Left ventricle myocardium inferior (tissue), 1 donor: ENCODE results near the gene SDHB. TPM values are rescaled to one million over a fixed set of nuclear protein-coding genes. Genes with fewer than 3 reads are reported as not detected.

Experiments used
- DNase-seq: peaks from one replicate; pipeline ENCODE4 v3.0.0-alpha.2; 2020
- H3K27ac ChIP-seq: fragments of 200-600 bp; replicated peaks from 2 replicates; pipeline ENCODE4 v1.8.0; 2021
- H3K27me3 ChIP-seq: fragments of 200-600 bp; 2 replicates; pipeline ENCODE4 v1.8.0; 2021; ENCODE audit warnings: low read depth
- H3K36me3 ChIP-seq: fragments of 200-600 bp; 2 replicates; pipeline ENCODE4 v1.8.0; 2021
- H3K4me1 ChIP-seq: fragments of 200-600 bp; 2 replicates; pipeline ENCODE4 v1.8.0; 2021
- H3K4me3 ChIP-seq: fragments of 200-600 bp; 2 replicates; pipeline ENCODE4 v1.8.0; 2021; ENCODE audit warnings: mild to moderate bottlenecking, moderate library complexity
- H3K9me3 ChIP-seq: fragments of 200-600 bp; replicated peaks from 2 replicates; pipeline ENCODE4 v1.8.0; 2021
- CTCF ChIP-seq: fragments of 200-600 bp; IDR thresholded peaks from 2 replicates; pipeline ENCODE4 v1.8.0; 2021; ENCODE audit warnings: antibody characterized with exemption, mild to moderate bottlenecking, borderline replicate concordance
- intact Hi-C: fragments of 100-400 bp; cut with micrococcal nuclease; formaldehyde crosslinking; loops from one replicate; pipeline ENCODE4 v1.11.0; 2022
- total RNA-seq: library from RNA; stranded (reverse); fragmentation: NEBNext Ultra II Directional; extraction: Animal tissue kit (Norgen Biotek cat#: 25700); gene quantifications from one replicate; pipeline ENCODE4 v1.2.1, GENCODE V29; 2021
- donor health status: DM: no; HTN: yes; CAD: no; lungs with severe emphysema.

The SDHB gene
- total RNA-seq, 1 donor from 2014 or later: 393 TPM

- no peaks in the 10 kb centered on the region for H3K27me3 ChIP-seq
- intact Hi-C loops: no loop called here
- no peaks in the 10 kb centered on the region for H3K9me3 ChIP-seq
- DNase-seq: no peak
- peaks cover 32% of the 10 kb centered on the region for H3K4me1 ChIP-seq
- H3K36me3 ChIP-seq: peaks cover 12% of the 10 kb centered on the region
- peak overlapping the region; percentile 95 for H3K4me3 ChIP-seq
- no peak for TF ChIP-seq CTCF
- no peak overlapping the region for H3K27ac ChIP-seq
These were observed 44.1 kb downstream of the SDHB start for GRCh38 chr1:17009706-17010105.

- peaks cover 32% of the 10 kb centered on the region for H3K4me1 ChIP-seq
- no peaks in the 10 kb centered on the region for H3K9me3 ChIP-seq
- no peak overlapping the region for H3K27ac ChIP-seq
- intact Hi-C loops: no loop called here
- DNase-seq: no peak
- no peak overlapping the region for H3K4me3 ChIP-seq
- TF ChIP-seq CTCF: no peak
- peaks cover 24% of the 10 kb centered on the region for H3K36me3 ChIP-seq
- H3K27me3 ChIP-seq: no peaks in the 10 kb centered on the region
These were observed 45.5 kb downstream of the SDHB start for GRCh38 chr1:17008208-17008855.

- peaks cover 28% of the 10 kb centered on the region for H3K4me1 ChIP-seq
- intact Hi-C loops: no loop called here
- DNase-seq: no peak
- no peak for TF ChIP-seq CTCF
- H3K4me3 ChIP-seq: no peak overlapping the region
- peaks cover 36% of the 10 kb centered on the region for H3K36me3 ChIP-seq
- no peaks in the 10 kb centered on the region for H3K9me3 ChIP-seq
- no peaks in the 10 kb centered on the region for H3K27me3 ChIP-seq
- H3K27ac ChIP-seq: no peak overlapping the region
These were observed 46.7 kb downstream of the SDHB start for GRCh38 chr1:17007121-17007520.

- intact Hi-C loops: no loop called here
- Histone ChIP-seq H3K4me1 (peaks cover 13% of the 10 kb centered on the region), H3K9me3 (no peaks in the 10 kb centered on the region), H3K27ac (no peak overlapping the region), H3K27me3 (no peaks in the 10 kb centered on the region), H3K36me3 (peaks cover 47% of the 10 kb centered on the region), H3K4me3 (no peak overlapping the region)
- no peak for DNase-seq
- no peak for TF ChIP-seq CTCF
These were observed 48.5 kb downstream of the SDHB start for GRCh38 chr1:17005365-17005740.

- Histone ChIP-seq H3K27me3 (no peaks in the 10 kb centered on the region), H3K4me1 (peaks cover 6% of the 10 kb centered on the region), H3K4me3 (no peak overlapping the region), H3K9me3 (no peaks in the 10 kb centered on the region), H3K27ac (no peak overlapping the region), H3K36me3 (peaks cover 50% of the 10 kb centered on the region)
- no peak for DNase-seq
- intact Hi-C loops: no loop called here
- no peak for TF ChIP-seq CTCF
These were observed 49.1 kb downstream of the SDHB start for GRCh38 chr1:17004466-17005364.
